Activated T-helper 1 cell treated with anti-CD3 and anti-CD28 coated beads, Interleukin-2, amount 50 U/mL, for 16 hours (primary cell): ENCODE data around the gene TIMM13.
"Not testable (repeated sequence)": the region's sequence is repeated elsewhere in the genome, so short reads cannot be mapped to it uniquely, and the experiment has no call there.

Experiments used
- DNase-seq, 2 donors: peaks; one replicate each; pipeline ENCODE4 v3.0.0-alpha.2; 2020; ENCODE audit warnings: low read depth in 1 of 2, low spot score in 1 of 2

Gene TIMM13

DNA sequence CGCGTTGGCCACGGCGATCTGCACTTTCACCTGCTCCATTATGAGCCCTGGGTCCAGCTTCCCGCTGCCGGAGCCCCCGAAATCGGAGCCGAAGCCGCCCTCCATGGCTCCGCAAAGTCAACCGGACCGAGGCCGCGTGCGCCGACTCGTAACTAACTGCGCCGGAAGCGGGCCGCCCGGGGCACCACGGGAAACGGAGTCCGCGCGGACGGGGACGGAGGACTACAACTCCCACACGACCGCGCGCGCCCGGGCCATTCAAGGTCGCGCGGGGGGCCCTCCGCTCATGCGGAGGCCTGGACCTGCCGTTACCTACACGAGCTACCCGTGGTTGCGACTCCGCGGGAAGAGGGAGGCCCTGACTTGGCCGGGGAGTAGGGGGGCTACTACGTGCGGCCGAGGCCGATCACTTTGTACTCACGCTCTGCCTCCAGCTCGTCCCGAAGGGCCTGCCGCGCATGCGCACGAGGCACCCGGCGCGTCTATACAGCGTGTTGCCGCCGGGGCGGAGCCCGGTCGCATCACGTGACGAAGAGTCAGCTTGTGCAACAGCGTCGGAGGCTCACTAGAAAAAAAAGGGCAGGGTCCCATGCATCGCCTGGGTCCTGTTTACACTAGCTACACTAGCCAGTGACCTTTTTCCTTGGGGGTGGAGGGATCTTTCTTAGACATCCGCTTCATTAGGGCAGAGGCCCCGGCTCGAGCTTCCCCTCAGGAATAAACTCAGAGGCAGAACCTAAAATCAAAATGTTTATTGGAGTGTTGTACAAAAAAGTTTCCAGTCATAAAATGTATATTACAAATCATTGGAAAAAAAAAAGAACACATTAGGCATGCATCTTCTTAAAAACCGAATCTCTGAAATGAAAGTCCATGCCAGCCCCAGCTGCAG is at the start of gene TIMM13:
Gene TIMM13, minus strand, starts transcription at position 158 of the 892 bp plus-strand sequence. Its CDS starts 53 bp downstream, at position 105.
- peak; percentile 88 to 94 for DNase-seq

DNA sequence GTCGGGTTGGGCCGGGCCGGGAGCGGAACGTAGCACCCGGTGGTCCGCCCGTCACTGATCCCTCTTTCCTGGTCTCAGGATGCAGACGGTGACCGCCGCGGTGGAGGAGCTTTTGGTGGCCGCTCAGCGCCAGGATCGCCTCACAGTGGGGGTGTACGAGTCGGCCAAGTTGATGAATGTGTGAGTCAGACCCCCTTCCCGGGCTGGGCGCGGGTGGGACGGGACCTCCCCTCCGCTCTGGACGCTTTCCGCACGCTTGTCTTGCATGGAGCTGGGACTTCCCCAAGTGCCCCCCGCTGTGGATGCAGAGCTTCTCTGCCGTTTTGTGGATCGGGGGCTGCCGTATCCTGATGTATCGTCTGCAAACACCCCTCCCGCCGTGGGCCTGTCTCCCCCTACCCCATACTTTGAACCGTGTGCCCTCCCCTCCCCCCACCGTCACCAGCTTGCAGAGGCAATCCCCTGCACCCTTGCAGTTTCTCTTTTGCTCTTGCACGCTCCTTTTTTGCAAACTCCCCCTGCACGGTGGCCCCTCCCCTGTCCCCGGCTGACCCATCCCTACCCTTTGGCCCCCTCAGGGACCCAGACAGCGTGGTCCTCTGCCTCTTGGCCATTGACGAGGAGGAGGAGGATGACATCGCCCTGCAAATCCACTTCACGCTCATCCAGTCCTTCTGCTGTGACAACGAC is 49.2 kb upstream of the TIMM13 start:
- DNase-seq, result peak; percentile 35 to 52

DNA sequence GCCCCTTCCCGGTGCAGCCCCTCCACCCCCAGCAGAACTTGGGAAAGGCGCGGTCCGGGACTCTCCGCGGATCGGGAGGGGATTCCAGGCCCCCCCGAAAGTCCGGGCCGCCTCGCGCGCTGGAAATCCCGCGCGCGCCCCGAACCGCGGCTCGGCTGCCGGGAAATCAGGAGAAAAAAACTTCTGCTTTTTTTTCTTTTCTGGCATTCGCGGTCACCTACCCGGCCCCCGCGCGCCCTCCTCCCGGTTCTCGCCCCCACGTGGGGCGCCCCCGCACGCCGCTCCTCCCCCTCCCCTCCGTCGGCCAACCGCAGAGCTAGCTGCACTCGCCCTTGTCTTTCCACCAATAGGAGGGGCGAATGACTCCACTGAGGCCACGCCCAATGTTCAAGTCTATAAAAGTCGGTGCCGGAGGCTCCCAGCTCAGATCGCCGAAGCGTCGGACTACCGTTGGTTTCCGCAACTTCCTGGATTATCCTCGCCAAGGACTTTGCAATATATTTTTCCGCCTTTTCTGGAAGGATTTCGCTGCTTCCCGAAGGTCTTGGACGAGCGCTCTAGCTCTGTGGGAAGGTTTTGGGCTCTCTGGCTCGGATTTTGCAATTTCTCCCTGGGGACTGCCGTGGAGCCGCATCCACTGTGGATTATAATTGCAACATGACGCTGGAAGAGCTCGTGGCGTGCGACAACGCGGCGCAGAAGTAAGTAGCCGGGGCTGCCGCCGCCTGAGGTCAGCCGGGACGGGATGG is 48.5 kb upstream of the TIMM13 start, which contains the start of gene GADD45B:
Gene GADD45B, plus strand, starts transcription at position 426 of the 749 bp plus-strand sequence. Its CDS starts 232 bp downstream, at position 658.
- peak; percentile 94 to 96 for DNase-seq

DNA sequence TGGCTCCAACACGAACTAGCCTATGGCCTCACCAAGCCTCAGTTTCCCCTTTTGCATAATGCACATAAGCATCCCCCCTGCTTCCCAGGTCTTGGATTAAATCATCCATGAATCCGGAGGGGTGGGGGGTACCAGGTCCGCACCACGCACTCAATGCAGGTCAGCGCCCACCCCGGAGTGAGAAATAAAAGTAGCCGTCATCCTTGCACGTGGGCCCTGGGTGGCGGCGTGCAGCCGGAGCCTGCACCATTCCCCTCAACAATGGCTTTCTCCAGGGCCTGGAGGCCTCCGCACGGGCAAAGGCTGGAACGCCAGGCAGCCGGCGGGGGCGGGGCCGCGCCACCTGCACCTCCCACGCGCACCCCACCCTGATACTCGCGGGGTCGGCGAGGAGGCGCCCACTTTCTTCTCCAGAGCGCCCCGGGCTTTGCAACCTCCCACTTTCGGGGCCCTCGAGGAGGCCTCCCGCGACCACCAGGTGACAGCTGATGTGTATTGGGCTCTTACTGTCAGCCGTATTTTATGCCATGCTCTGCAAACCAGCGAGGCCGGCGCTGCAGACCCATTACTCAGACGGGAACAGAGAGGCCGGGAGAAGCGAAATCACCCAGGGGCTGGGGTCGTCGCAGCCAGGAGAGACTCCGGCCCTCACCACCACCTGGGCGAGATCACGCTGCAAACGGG is 47.8 kb upstream of the TIMM13 start:
- peak; percentile 21 to 40 for DNase-seq

DNA sequence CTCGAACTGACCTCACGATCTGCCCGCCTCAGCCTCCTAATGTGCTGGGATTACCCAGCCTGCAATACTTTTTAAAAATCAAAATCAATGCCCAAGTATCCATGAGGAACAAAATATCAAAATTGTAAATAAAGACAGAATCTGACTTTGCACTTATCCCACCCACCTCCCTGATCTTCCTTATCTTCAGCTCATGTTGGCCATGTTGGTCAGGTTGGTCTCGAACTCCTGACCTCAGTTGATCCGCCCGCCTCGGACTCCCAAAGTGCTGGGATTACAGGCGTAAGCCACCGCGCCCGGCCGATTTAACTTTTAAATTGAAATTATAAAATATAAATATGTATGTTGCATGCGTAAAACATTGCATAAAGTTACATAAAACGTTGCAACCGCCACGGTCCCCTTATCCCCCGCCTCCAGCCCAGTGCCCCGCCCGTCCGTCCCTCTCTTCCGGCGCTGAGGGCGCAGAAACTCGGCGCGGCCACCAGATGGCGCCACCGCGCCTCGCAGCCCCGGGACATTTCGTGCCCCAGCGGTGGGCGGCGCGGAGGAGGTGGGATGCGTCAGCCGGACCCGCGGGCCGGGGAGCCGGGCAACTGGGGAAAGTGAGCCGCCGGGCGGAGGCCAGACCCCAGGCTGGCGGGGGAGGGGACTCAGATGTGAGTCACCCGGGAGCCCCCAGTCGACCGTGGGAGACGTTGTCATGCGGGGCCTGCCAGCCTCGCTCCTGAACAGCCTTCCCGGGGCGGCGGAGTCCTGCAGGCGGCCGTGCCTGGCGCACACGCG is 47.0 kb upstream of the TIMM13 start:
- DNase-seq, result peak; percentile 70 to 90

DNA sequence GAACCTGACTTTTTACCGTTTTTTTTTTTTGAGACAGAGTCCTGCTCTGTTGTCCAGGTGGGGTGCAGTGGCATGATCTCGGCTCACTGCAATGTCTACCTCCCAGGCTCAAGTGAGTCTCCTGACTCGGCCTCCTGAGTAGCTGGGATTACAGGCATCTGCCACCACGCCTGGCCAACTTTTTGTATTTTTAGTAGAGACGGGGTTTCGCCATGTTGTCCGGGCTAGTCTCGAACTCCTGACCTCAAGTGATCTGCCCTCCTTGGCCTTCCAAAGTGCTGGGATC is 42.5 kb upstream of the TIMM13 start:
- not testable (repeated sequence) for DNase-seq

DNA sequence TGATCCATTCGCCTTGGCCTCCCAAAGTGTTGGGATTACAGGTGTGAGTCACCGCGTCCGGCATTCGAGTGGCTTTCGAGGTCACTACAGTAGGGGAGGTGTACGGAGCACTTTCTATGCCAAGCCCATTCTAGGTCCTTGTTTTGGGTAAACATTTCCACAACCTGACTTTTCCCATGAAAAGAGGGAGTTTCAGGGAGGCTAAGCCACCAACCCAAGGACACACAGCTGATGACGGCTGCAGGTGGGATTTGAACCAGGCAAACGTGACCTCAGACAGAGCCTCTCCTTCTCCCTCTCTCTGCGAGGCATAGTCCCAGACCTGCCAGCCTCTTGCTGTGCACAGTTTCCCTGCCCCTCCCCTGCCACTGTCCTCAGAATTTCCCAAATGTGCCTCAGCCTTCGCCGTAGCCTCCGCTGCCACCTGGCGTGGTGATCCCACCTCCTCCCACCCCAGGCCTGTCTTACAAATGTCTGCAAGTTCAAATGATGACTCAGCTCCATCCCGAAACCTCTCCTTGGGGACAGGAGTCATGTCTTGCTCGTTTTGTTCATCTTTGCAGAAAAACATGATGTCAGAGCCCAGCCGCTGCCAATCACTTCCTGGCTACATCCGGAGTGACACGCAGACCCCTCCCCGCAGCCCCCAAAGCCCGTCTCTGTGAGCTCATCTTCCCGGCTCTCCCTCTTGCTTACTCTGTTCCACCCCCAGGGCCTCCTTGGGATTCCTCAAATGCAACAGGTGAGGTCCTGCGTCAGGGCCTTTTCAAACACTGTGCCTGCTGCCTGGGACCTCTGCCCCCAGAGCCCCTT is 41.9 kb upstream of the TIMM13 start:
- no peak for DNase-seq

DNA sequence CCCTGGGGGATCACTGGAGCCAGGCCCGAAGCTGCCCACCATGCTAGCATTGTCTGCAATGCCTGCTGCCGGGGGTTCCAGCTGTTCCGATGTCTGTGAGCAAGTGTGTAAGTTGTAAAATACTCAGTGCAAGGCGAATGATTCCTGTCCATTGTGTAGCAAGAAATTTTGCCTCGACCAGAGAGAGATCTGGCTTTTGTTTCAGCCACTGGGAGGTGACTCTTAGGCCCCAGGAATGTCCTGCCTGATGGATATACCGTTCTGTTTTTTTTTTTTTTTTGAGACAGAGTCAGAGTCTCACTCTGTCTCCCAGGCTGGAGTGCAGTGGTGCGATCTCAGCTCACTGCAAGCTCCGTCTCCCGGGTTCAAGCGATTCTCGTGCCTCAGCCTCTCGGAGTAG is 41.2 kb upstream of the TIMM13 start:
- DNase-seq, result no peak

DNA sequence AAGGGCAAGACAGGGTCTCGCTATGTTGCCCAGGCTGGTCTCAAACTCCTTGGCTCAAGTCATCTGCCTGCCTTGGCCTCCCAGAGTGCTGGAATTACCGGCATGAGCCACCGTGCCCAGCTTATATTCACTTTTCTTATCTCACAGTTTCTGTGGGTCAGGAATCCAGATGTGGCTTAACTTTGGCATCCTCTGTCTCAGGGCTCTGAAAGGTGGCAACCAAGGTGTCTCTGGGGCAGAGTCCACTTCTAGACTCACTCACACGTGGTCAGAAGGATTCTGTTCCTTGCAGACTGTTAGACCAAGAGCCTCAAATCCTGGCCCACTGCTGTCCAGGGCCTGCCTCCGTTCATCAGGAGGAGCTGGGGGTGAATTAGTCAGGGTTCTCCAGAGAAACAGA is 37.0 kb upstream of the TIMM13 start:
- DNase-seq, result no peak

DNA sequence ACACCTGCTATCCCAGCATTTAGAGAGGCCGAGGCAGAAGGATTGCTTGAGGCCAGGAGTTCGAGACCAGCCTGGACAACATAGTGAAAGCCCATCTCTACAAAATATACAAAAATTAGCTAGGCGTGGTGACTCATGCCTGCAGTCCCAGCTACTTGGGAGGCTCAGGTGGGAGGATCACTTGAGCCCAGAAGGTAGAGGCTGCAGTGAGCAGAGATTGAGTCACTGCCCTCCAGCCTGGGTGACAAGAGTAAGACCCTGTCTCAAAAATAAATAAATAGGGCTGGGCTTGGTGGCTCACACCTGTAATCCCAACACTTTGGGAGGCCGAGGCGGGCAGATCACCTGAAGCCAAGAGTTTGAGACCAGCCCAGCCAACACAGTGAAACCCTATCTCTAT is 36.3 kb upstream of the TIMM13 start:
- DNase-seq, result not testable (repeated sequence)

DNA sequence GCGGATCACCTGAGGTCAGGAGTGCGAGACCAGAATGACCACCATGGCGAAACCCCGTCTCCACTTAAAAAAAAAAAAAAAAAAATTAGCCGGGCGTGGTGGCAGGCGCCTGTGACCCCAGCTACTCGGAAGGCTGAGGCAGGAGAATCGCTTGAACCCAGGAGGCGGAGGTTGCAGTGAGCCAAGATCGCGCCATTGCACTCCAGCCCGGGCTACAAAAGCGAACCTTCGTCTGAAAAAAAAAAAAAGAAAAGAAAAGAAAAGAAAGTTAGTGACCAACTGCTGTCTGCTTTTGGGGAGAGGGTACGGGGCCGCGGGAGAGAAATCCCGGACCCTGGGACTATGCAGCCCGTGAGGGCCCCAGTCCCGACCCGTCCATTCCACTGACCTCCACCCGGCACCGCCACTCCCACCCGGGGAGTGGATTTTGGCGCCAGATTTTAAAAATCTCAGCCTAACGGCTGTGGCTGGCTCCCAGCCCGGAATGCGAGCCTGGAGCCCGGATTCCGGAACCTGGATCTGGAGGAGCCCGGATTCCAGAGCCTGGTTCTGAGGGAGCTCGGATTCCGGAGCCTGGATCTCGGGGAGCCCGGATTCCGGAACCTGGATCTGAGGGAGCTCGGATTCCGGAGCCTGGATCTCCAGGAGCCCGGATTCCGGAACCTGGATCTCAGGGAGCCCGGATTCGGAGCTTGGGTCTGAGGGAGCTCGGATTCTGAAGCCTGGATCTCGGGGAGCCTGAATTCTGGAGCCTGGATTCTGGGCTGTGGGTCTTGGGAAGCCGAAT is 35.4 kb upstream of the TIMM13 start:
- DNase-seq, result no peak

DNA sequence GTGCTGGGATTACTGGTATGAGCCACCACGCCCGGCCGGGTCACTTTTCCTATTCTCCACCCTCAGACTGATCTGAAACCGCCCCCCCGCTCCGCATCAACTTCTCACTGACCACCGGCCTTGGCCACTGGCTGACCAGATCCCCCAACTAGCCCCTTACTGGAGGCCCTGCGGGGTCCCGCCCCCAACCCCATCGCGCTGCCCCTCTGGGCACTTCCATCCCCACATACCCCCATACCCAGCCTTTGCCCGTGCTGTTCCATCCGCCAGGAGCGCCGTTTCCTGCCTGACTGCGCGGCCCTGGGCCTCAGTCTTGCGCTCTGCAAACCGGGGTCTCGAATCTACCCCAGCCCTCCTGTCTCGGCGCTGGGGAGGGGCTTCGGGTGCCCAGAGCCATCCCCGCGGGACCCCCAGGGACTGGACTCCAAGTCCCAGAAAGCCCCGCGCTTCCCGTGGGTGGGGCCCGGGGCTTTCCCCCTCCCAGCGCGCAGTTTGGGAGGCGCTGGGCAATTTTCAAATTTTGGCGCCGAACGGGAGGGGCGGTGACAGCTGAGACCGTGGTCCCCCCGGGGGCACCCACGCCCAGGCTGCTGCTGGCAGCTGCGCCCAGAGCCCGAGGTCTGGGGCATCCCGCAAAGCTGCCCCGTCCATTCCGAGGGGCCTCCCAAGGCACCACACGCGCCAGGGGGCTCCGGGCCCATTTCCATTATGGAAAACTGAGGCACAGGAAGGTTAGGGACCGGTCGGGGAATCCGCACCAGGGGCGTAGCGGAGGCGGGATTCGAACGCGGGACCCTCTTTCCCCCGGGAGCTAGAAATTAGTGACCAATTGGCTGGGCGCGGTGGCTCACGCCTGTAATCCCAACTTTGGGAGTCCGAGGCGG is 34.6 kb upstream of the TIMM13 start:
- DNase-seq, result peak in 1 of 2 donors; percentile 41

DNA sequence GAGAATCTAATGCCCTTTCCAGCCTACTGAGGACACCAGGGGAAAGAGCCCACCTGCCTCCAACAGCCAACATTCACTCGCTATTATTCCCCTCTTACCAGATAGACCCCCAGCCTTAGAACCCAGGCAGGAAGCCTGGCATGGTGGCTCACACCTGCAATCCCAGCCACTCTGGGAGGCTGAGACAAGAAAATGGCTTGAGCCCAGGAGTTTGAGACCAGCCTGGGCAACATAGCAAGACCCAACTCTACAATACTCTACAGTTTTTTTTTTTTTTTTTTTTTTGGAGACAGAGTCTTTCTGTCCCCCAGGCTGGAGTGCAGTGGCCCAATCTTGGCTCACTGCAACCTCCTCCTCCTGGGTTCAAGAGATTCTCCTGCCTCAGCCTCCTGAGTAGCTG is 32.9 kb upstream of the TIMM13 start:
- no peak for DNase-seq

DNA sequence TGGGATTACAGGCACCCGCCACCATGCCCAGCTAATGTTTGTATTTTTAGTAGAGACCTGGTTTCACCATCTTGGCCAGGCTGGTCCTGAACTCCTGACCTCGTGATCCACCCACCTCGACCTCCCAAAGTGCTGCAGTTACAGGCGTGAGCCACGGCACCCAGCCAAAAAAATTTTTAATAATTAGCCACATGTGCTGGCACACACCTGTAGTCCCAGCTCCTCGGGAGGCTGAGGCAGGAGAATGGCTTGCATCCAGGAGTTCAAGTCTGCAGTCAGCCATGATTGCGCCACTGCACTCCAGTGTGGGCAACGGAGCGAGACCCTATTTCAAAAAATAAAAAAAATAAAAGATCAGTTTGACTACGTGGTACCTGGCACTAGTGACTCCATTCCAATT is 31.4 kb upstream of the TIMM13 start:
- DNase-seq, result not testable (repeated sequence)

DNA sequence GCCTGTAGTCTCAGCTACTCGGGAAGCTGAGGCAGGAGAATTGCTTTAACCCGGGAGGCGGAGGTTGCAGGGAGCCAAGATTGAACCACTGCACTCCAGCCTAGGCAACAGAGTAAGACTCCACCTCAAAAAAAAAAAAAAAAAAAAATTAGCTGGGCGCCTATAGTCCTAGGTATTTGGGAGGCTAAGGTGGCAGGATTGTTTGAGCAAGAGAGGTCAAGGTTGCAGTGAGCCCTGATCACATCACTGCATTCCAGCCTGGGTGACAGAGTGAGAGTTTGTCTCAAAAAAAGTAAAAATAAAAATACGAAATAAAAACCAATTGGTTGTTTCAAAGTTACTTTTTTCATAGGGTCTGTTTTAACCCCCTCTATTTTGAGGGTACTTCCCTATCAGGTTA is 30.7 kb upstream of the TIMM13 start:
- DNase-seq, result no peak

DNA sequence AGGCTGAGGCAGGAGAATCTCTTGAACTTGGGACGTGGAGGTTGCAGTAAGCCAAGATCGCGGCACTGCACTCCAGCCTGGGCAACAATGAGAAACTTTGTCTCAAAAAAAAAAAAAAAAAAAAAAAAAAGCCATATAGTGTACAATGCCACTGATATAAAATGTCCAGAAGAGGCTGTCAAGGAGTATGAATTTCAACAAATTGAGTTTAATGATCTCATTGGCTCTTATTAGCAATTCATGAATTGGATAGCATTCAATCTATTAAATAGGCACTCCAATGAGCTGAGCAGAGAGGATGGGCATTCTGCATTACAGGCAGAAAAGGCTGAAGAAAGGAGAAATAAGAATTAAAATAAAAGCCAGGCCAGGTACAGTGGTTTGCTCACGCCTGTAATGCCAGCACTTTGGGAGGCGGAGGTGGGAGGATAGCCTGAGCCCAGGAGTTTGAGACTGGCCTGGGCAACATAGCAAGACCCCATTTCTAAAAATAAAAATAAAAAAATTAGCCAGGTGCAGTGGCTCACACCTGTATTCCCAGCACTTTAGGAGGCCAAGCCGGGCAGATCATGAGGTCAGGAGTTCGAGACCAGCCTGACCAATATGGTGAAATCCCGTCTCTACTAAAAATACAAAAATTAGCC is 30.1 kb upstream of the TIMM13 start:
- no peak for DNase-seq
